Measurements from ENCODE around the gene IFT57.

IFT57 gene

DNA sequence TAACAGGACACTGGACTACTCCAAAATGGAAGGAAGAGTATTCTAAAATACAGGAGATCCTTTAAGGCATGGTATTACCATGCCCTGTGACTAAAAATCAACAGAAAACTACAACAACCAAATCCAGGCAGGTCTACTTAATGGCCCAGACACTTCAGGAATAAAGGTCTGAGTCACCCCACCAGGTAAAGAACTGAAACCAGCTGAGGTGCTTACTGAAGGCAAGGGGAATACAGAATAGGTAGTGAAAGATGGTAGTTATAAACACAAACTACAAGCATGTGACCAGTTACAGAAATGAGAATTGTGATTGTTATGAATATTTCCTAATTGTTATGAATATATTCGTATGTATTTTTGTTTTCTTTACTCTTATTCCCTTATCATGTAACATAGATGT, 13.4 kb downstream of the IFT57 start:
- H4K20me1 ChIP-seq (ENCODE audit: insufficient read depth, low read length, poor library complexity, severe bottlenecking) = no peaks in the 10 kb centered on the region
- no peak overlapping the region for H3K4me3 ChIP-seq (ENCODE audit: low read length, poor library complexity, severe bottlenecking)
- no peak for TF ChIP-seq EZH2phosphoT487 (IDR thresholded peaks at IDR 0.05; ENCODE audit: borderline replicate concordance)
- TF ChIP-seq, protein P1, sequence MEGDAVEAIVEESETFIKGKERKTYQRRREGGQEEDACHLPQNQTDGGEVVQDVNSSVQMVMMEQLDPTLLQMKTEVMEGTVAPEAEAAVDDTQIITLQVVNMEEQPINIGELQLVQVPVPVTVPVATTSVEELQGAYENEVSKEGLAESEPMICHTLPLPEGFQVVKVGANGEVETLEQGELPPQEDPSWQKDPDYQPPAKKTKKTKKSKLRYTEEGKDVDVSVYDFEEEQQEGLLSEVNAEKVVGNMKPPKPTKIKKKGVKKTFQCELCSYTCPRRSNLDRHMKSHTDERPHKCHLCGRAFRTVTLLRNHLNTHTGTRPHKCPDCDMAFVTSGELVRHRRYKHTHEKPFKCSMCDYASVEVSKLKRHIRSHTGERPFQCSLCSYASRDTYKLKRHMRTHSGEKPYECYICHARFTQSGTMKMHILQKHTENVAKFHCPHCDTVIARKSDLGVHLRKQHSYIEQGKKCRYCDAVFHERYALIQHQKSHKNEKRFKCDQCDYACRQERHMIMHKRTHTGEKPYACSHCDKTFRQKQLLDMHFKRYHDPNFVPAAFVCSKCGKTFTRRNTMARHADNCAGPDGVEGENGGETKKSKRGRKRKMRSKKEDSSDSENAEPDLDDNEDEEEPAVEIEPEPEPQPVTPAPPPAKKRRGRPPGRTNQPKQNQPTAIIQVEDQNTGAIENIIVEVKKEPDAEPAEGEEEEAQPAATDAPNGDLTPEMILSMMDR (conservative IDR thresholded peaks at IDR 0.05; ENCODE audit: low read length) = no peak
- H3F3A ChIP-seq (ENCODE audit: low read depth) = no peaks in the 10 kb centered on the region
- H3K79me2 ChIP-seq (ENCODE audit: insufficient read depth, low read length) = no peaks in the 10 kb centered on the region
- H2AFZ ChIP-seq (ENCODE audit: low read length) = no peak overlapping the region
- no peak overlapping the region for H3K4me2 ChIP-seq (ENCODE audit: low read depth, low read length, poor library complexity, severe bottlenecking)
- no peaks in the 10 kb centered on the region for H3K9me3 ChIP-seq (ENCODE audit: insufficient read depth, low read depth, low read length)
- H3K9ac ChIP-seq (ENCODE audit: low read depth, low read length, poor library complexity, severe bottlenecking) = no peak overlapping the region
- no peaks in the 10 kb centered on the region for H3K4me1 ChIP-seq (ENCODE audit: insufficient read depth, low read length, poor library complexity, severe bottlenecking)
- no peaks in the 10 kb centered on the region for H3K36me3 ChIP-seq (ENCODE audit: insufficient read depth, low read length)
- no peaks in the 10 kb centered on the region for H3K9me2 ChIP-seq (replicated peaks; ENCODE audit: low read depth, low read length)
- no peaks in the 10 kb centered on the region for H3K27me3 ChIP-seq (ENCODE audit: insufficient read depth, low read length, poor library complexity, severe bottlenecking)

DNA sequence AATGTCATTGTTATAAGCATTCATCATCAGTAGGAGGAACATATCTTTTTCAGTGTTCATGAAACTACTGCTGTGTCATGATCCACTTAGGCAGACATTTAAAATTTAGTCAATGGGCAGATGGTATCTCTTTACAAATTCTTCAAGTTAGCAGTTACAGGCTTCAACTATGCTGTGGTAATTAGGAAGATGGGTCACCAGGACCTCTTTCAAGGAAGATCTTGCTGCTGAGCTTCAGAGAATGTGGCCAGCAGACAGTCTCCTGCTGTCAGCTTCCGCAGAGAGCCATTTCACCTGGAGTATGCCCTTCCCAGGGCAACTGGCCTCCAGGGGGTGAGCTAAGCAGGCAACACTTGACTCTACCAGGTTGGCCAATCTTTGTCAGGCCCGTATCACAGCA, 19.4 kb downstream of the IFT57 start:
- H4K20me1 ChIP-seq (ENCODE audit: insufficient read depth, low read length, poor library complexity, severe bottlenecking) = no peaks in the 10 kb centered on the region
- no peaks in the 10 kb centered on the region for H3K9me2 ChIP-seq (replicated peaks; ENCODE audit: low read depth, low read length)
- TF ChIP-seq, protein P1 (conservative IDR thresholded peaks at IDR 0.05; ENCODE audit: low read length) = peak; percentile 26
- no peak for TF ChIP-seq EZH2phosphoT487 (IDR thresholded peaks at IDR 0.05; ENCODE audit: borderline replicate concordance)

DNA sequence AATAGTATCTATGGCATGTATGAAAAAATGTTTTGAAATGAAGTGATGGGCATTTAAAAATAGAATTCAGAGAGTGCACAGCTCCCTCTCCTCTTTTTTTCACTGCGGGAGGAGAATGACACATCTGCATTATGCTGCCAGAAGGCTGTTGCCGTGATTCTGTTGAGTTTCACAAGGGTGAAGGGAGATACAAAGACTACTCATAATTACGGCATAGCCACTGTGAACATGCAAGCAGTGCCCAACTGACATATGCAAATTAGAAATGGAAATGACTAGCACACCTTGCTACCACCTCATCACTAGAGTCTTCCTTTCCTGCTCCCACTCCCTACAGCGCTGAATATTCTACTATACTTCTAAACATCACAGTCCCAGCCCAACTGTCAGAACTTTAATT, 20.1 kb downstream of the IFT57 start:
- H3K4me1 ChIP-seq (ENCODE audit: insufficient read depth, low read length, poor library complexity, severe bottlenecking) = peaks cover 4% of the 10 kb centered on the region
- no peaks in the 10 kb centered on the region for H3K79me2 ChIP-seq (ENCODE audit: insufficient read depth, low read length)
- no peaks in the 10 kb centered on the region for H3K9me3 ChIP-seq (ENCODE audit: insufficient read depth, low read depth, low read length)
- no peaks in the 10 kb centered on the region for H3K36me3 ChIP-seq (ENCODE audit: insufficient read depth, low read length)
- no peak overlapping the region for H3K4me2 ChIP-seq (ENCODE audit: low read depth, low read length, poor library complexity, severe bottlenecking)
- no peak overlapping the region for H3K4me3 ChIP-seq (ENCODE audit: low read length, poor library complexity, severe bottlenecking)
- H3K27me3 ChIP-seq (ENCODE audit: insufficient read depth, low read length, poor library complexity, severe bottlenecking) = no peaks in the 10 kb centered on the region
- H3K9me2 ChIP-seq (replicated peaks; ENCODE audit: low read depth, low read length) = no peaks in the 10 kb centered on the region
- no peak overlapping the region for H3K9ac ChIP-seq (ENCODE audit: low read depth, low read length, poor library complexity, severe bottlenecking)
- no peaks in the 10 kb centered on the region for H3F3A ChIP-seq (ENCODE audit: low read depth)
- H2AFZ ChIP-seq (ENCODE audit: low read length) = no peak overlapping the region
- no peaks in the 10 kb centered on the region for H4K20me1 ChIP-seq (ENCODE audit: insufficient read depth, low read length, poor library complexity, severe bottlenecking)
- TF ChIP-seq EZH2phosphoT487 (IDR thresholded peaks at IDR 0.05; ENCODE audit: borderline replicate concordance) = no peak
- TF ChIP-seq, protein P1 (conservative IDR thresholded peaks at IDR 0.05; ENCODE audit: low read length) = no peak

More for the DNA sequence above, 19.4 kb downstream of the IFT57 start:
- Histone ChIP-seq H3K9me3 (ENCODE audit: insufficient read depth, low read depth, low read length) (no peaks in the 10 kb centered on the region), H3K27me3 (ENCODE audit: insufficient read depth, low read length, poor library complexity, severe bottlenecking) (no peaks in the 10 kb centered on the region), H2AFZ (ENCODE audit: low read length) (no peak overlapping the region), H3K36me3 (ENCODE audit: insufficient read depth, low read length) (no peaks in the 10 kb centered on the region), H3K4me3 (ENCODE audit: low read length, poor library complexity, severe bottlenecking) (no peak overlapping the region), H3K4me1 (ENCODE audit: insufficient read depth, low read length, poor library complexity, severe bottlenecking) (peaks cover 4% of the 10 kb centered on the region), H3K9ac (ENCODE audit: low read depth, low read length, poor library complexity, severe bottlenecking) (no peak overlapping the region), H3K4me2 (ENCODE audit: low read depth, low read length, poor library complexity, severe bottlenecking) (no peak overlapping the region), H3K79me2 (ENCODE audit: insufficient read depth, low read length) (no peaks in the 10 kb centered on the region), H3F3A (ENCODE audit: low read depth) (no peaks in the 10 kb centered on the region)
